ENCODE measurements around the gene RAB34. TPM values are rescaled to one million over a fixed set of nuclear protein-coding genes. Genes with fewer than 3 reads are reported as not detected.

RAB34 gene
- polyA plus RNA-seq, 2 of the 4 experiments (the other 2 are of a cell fraction): 211 to 288 TPM

DNA sequence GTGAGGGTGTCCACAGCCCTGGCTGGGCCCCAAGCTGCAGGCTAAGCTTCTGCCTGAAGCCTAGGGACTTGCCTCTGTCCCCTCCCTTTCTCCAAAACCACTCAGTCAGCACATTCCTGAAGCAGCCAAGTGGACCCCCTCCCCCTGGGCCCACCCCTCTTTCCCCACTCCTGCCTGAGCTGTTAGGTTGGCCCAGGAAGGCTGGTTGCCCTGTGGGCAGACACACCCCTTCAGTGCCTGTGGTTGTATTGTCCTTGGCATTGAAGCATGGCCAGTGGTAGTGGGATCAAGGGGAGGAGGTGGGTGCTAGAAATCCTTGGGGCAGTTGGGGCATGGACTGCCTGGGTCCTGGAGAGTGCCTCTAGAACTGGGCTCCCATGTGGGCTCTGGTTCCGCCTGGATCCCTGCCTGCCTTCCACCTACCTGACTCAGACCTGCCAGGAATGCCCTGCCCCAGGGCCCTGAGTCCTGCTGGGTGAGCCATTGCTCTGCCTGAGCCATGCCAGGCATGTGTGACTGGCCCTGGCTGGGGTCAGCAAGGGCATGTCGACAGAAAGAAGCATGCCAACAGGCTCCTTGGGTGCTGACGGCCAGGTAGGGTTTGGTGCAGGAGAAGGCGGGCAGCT is 28.2 kb upstream of the RAB34 start:
- FAIRE-seq (no peak), ATAC-seq (peak in 1 of 2 experiments; percentile 12; a peak in 3 of 6 replicates), DNase-seq (ENCODE audit: low read depth in 1 of 2, low spot score in 1 of 2) (peak in 1 of 2 experiments; percentile 55)
- Histone ChIP-seq H3K4me2 (peak overlapping the region; percentile 96), H3K4me1 (peaks cover 64% of the 10 kb centered on the region), H3K27ac (peak overlapping the region; percentile 98 to 99), H3K9me3 (0 out of 3 replicates have a peak, but pooled peaks cover under 1% of the 10 kb centered on the region), H3K4me3 (peak overlapping the region; percentile 93)
- POLR2A ChIA-PET: interaction anchor here (0.7 to 12.2 kb wide), 4 partner anchors 19 to 234 kb away, joined by 3 to 369 read pairs (median 6); partner anchors contain the start of genes NEK8, RPL23A and TLCD1
- TF ChIP-seq, protein P1, sequence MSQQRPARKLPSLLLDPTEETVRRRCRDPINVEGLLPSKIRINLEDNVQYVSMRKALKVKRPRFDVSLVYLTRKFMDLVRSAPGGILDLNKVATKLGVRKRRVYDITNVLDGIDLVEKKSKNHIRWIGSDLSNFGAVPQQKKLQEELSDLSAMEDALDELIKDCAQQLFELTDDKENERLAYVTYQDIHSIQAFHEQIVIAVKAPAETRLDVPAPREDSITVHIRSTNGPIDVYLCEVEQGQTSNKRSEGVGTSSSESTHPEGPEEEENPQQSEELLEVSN (IDR thresholded peaks at IDR 0.05; ENCODE audit: borderline replicate concordance, low read depth): no peak
- no peak for TF ChIP-seq EHMT2 (IDR thresholded peaks at IDR 0.05; ENCODE audit: low read depth)
- TF ChIP-seq POLR2A (IDR thresholded peaks at IDR 0.05; ENCODE audit: low read length): 0 out of 2 replicates have a peak, but pooled peaks have one; percentile 9
- no peak for TF ChIP-seq FOSB (CRISPR knock-in tag; IDR thresholded peaks at IDR 0.05)
- no peak for TF ChIP-seq FOSL2 (IDR thresholded peaks at IDR 0.05)
- peak; percentile 29; the same call in 1 of the 2 replicates for TF ChIP-seq FOSL2 (CRISPR knock-in tag; IDR thresholded peaks at IDR 0.05)
- TF ChIP-seq JUN (IDR thresholded peaks at IDR 0.05): no peak
- no peak for TF ChIP-seq SMC3 (IDR thresholded peaks at IDR 0.05)
- TF ChIP-seq CHD4 (IDR thresholded peaks at IDR 0.05; ENCODE audit: borderline replicate concordance): no peak
- TF ChIP-seq MAFK (IDR thresholded peaks at IDR 0.05; ENCODE audit: partially characterized antibody): peak; percentile 96
- TF ChIP-seq, protein P2, sequence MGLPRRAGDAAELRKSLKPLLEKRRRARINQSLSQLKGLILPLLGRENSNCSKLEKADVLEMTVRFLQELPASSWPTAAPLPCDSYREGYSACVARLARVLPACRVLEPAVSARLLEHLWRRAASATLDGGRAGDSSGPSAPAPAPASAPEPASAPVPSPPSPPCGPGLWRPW (IDR thresholded peaks at IDR 0.05): no peak
- no peak for TF ChIP-seq HDAC2 (IDR thresholded peaks at IDR 0.05)
- no peak for TF ChIP-seq RFX5 (IDR thresholded peaks at IDR 0.05)
- CTCF ChIA-PET: interaction anchor here (1.1 to 22.6 kb wide), 7 partner anchors 18 to 207 kb away, joined by 3 to 977 read pairs (median 4); partner anchors contain the start of genes NEK8, RPL23A and TLCD1
- WGBS (ENCODE audit: missing lambda C conversion rate): 33% methylated on average over 4 of the region's 4 CpGs

DNA sequence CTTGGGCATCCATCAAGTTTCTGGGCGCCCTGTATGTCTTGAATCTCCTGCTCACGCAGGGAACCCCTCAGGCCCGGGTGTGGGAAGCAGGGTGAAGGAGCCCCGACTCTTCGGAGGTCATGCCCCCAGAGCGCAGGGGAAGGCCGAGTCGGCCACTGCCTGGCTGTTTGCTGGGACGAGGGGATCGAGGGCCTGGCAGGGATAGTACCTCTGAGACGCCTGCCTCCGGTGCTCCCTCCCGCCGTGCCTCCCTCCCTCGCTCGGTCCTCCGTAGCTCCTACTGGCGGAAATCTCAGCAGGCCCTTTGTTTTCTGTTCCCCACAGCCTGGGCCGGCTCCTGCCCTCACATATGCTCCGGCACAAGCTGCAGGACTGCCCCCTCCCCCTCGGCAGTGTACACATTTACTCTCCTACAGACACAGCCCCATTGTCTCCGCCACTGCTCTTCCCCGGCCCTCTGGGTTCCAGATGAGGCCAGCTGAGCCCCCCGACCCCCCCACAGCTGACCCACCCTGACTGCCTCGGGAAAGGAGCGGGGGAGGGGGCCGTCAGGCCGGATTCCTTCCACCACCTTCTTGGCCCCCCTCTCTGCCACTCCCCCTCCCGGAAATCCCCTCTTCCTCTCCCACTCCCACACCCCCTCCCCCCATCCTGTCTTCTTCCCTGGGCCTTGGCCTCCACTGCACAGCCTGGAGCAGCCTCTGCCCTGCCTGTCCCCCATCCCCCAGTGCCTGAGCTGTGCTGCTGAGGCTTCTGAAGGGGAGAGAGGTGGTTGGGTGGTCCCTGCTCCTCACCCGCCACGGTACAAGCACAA is 27.5 kb upstream of the RAB34 start:
- Histone ChIP-seq H3K4me1 (peaks cover 59% of the 10 kb centered on the region), H3K9me3 (peaks cover 8% of the 10 kb centered on the region), H3K4me3 (peak overlapping the region; percentile 93), H3K27ac (peak overlapping the region; percentile 98 to 99), H3K4me2 (peak overlapping the region; percentile 96)
- peak in 1 of 2 experiments; percentile 6; a peak in 3 of 6 replicates for ATAC-seq
- WGBS (ENCODE audit: missing lambda C conversion rate): 6% methylated on average over 28 of the region's 31 CpGs
- no peak for TF ChIP-seq HOXB13 (CRISPR knock-in tag; IDR thresholded peaks at IDR 0.05; ENCODE audit: low read depth)
- no peak for TF ChIP-seq RCOR1 (IDR thresholded peaks at IDR 0.05; ENCODE audit: low read depth, low read length)
- TF ChIP-seq, protein P3, sequence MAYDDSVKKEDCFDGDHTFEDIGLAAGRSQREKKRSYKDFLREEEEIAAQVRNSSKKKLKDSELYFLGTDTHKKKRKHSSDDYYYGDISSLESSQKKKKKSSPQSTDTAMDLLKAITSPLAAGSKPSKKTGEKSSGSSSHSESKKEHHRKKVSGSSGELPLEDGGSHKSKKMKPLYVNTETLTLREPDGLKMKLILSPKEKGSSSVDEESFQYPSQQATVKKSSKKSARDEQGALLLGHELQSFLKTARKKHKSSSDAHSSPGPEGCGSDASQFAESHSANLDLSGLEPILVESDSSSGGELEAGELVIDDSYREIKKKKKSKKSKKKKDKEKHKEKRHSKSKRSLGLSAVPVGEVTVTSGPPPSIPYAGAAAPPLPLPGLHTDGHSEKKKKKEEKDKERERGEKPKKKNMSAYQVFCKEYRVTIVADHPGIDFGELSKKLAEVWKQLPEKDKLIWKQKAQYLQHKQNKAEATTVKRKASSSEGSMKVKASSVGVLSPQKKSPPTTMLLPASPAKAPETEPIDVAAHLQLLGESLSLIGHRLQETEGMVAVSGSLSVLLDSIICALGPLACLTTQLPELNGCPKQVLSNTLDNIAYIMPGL (CRISPR knock-in tag; IDR thresholded peaks at IDR 0.05; ENCODE audit: borderline replicate concordance): no peak
- TF ChIP-seq HDAC2 (IDR thresholded peaks at IDR 0.05): no peak
- TF ChIP-seq, protein P4, sequence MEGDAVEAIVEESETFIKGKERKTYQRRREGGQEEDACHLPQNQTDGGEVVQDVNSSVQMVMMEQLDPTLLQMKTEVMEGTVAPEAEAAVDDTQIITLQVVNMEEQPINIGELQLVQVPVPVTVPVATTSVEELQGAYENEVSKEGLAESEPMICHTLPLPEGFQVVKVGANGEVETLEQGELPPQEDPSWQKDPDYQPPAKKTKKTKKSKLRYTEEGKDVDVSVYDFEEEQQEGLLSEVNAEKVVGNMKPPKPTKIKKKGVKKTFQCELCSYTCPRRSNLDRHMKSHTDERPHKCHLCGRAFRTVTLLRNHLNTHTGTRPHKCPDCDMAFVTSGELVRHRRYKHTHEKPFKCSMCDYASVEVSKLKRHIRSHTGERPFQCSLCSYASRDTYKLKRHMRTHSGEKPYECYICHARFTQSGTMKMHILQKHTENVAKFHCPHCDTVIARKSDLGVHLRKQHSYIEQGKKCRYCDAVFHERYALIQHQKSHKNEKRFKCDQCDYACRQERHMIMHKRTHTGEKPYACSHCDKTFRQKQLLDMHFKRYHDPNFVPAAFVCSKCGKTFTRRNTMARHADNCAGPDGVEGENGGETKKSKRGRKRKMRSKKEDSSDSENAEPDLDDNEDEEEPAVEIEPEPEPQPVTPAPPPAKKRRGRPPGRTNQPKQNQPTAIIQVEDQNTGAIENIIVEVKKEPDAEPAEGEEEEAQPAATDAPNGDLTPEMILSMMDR (IDR thresholded peaks at IDR 0.05): no peak
- no peak for TF ChIP-seq ZC3H11A (IDR thresholded peaks at IDR 0.05)
- TF ChIP-seq MAZ (IDR thresholded peaks at IDR 0.05; ENCODE audit: borderline replicate concordance, low read depth, low read length): no peak
- no peak for TF ChIP-seq CHD4 (IDR thresholded peaks at IDR 0.05; ENCODE audit: borderline replicate concordance)
- TF ChIP-seq TFCP2L1 (CRISPR knock-in tag; IDR thresholded peaks at IDR 0.05): 0 out of 2 replicates have a peak, but pooled peaks have one; percentile 25
- TF ChIP-seq ZSCAN20 (CRISPR knock-in tag; IDR thresholded peaks at IDR 0.05): no peak
- TF ChIP-seq HEYL (CRISPR knock-in tag; IDR thresholded peaks at IDR 0.05): no peak
- no peak for TF ChIP-seq NR3C1 (IDR thresholded peaks at IDR 0.05)
- no peak for TF ChIP-seq PHF8 (IDR thresholded peaks at IDR 0.05; ENCODE audit: borderline replicate concordance, low read depth)
- TF ChIP-seq, protein P5, sequence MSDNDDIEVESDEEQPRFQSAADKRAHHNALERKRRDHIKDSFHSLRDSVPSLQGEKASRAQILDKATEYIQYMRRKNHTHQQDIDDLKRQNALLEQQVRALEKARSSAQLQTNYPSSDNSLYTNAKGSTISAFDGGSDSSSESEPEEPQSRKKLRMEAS (IDR thresholded peaks at IDR 0.05): peak; percentile 61; the same call in 1 of the 2 replicates
- peak in 1 of 2 experiments; percentile 10; a peak in 1 of 5 replicates for TF ChIP-seq EP300 (IDR thresholded peaks at IDR 0.05)
- no peak for TF ChIP-seq EHF (CRISPR knock-in tag; IDR thresholded peaks at IDR 0.05)
- TF ChIP-seq HOXA7 (CRISPR knock-in tag; IDR thresholded peaks at IDR 0.05): no peak
- POLR2A ChIA-PET: interaction anchor here (0.6 to 12.2 kb wide), 4 partner anchors 18 to 235 kb away, joined by 3 to 369 read pairs (median 4); partner anchors contain the start of genes NEK8, RPL23A and TLCD1
- peak in 1 of 2 experiments; percentile 64 for DNase-seq (ENCODE audit: low read depth in 1 of 2, low spot score in 1 of 2)
- CTCF ChIA-PET: interaction anchor here (0.8 to 22.6 kb wide), 9 partner anchors 8 to 209 kb away, joined by 3 to 977 read pairs (median 3); partner anchors contain the start of genes NEK8, RPL23A and TLCD1
- FAIRE-seq: no peak

All from A549 (cell line).